H1 (cell line): ENCODE measurements around the gene CDC42EP5. TPM values are rescaled to one million over a fixed set of nuclear protein-coding genes. Genes with fewer than 3 reads are reported as not detected.

ENCODE experiments used
- CTBP2 ChIP-seq: IDR thresholded peaks from 2 replicates; pipeline ENCODE4 v1.7.0; 2011; ENCODE audit warnings: borderline replicate concordance, mild to moderate bottlenecking, moderate library complexity, mixed read lengths, low read length; ENCODE audit not compliant: insufficient read depth, insufficient read length
- KDM4A ChIP-seq: IDR thresholded peaks from one replicate; pipeline ENCODE4 v1.7.1; 2012; ENCODE audit warnings: low read depth, mild to moderate bottlenecking, moderate library complexity, low read length, inconsistent platforms; ENCODE audit not compliant: severe bottlenecking
- PHF8 ChIP-seq: fragments of 200-600 bp; sonication (generic); conservative IDR thresholded peaks from 2 replicates; pipeline ENCODE4 v1.7.1; 2012; ENCODE audit warnings: low read depth, mild to moderate bottlenecking, inconsistent platforms, low read length, moderate library complexity
- SP2 ChIP-seq: IDR thresholded peaks from 2 replicates; pipeline ENCODE4 v1.6.1; 2012; ENCODE audit warnings: mild to moderate bottlenecking, low read length, inconsistent platforms
- TEAD4 ChIP-seq: IDR thresholded peaks from 2 replicates; pipeline ENCODE4 v1.6.1; 2012; ENCODE audit warnings: low read depth, low read length, inconsistent platforms, mixed read lengths
- polyA plus RNA-seq, 7 experiments: library from polyadenylated mRNA; depleted of rRNA in 3 of 7; stranded (reverse) in 5 of 7; unstranded in 2 of 7; fragments of >200 nt in 5 of 7; fragments of 200-250 nt in 2 of 7; gene quantifications; 1 replicate in 5 of 7; 2 replicates in 1 of 7; 4 replicates in 1 of 7; pipeline versions ENCODE4 v1.2.1 to v1.2.3, GENCODE V29; 2011 to 2013; ENCODE audit warnings: missing spikeins in 2 of 7, mixed read lengths in 2 of 7
- total RNA-seq: library from RNA; stranded (reverse); fragmentation: NEBNext Ultra II Directional; extraction: Animal tissue kit (Norgen Biotek cat#: 25700); gene quantifications from 2 replicates; pipeline ENCODE4 v1.2.1, GENCODE V29; 2021
- TF ChIP-seq, protein P1 (sequence below): IDR thresholded peaks from 2 replicates; pipeline ENCODE4 v1.6.1; 2012; ENCODE audit warnings: inconsistent platforms

CDC42EP5 gene
- total and polyA plus RNA-seq, 2 of the 8 experiments (the other 6 are each of a cell fraction or from before 2014, with no cell fraction given), result 1.8 to 2.1 TPM

DNA sequence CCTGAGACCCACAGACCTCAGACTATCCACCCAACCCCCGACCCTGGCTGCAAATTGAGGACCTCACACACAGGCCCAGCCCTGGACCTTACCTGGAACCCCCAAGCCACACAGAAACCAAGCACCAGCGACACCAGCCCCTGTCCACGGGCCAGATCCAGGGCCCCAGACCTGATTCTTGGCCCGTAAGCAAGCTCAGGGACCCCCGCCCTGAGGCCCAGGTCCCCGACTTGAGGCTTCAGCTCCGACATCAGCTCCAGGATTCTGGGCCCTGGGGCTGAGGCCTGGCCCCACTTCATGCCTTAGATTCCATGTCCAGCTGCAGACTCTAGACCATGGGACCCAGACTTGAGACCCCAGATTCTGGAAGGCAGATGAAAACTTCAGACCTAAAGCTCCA lies 51.6 kb downstream of the CDC42EP5 start (continued):
- TF ChIP-seq KDM4A (no peak), PHF8 (no peak), CTBP2 (no peak), SP2 (no peak), TEAD4 (no peak)
- TF ChIP-seq, protein P1, sequence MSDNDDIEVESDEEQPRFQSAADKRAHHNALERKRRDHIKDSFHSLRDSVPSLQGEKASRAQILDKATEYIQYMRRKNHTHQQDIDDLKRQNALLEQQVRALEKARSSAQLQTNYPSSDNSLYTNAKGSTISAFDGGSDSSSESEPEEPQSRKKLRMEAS, result no peak
